NCI-H2081 treated with DMSO at 0.1 percent for 48 hours (cell line): ENCODE data around the gene KIF7.
A peak's percentile ranks its signal among the peaks of the same experiment; 100 is the strongest.

ENCODE experiments used
- DNase-seq: peaks from one replicate; lab custom pipeline; 2025; lab: John Stamatoyannopoulos, UW

KIF7 gene

GRCh38 chr15:89669309-89669865 is 14.1 kb upstream of the KIF7 start:
- DNase-seq: no peak

- DNase-seq: no peak
Observed at GRCh38 chr15:89668171-89668570, 12.9 kb upstream of the KIF7 start.

GRCh38 chr15:89667706-89667960 is 12.4 kb upstream of the KIF7 start:
- DNase-seq: no peak

- no peak for DNase-seq
Observed at GRCh38 chr15:89666858-89667705, 11.8 kb upstream of the KIF7 start.

- no peak for DNase-seq
Observed at GRCh38 chr15:89666184-89666857, 11.1 kb upstream of the KIF7 start.

- no peak for DNase-seq
Observed at GRCh38 chr15:89665449-89666181, 10.3 kb upstream of the KIF7 start.

- DNase-seq: peak; percentile 77
Observed at GRCh38 chr15:89664441-89665350, 9.4 kb upstream of the KIF7 start.

- no peak for DNase-seq
Observed at GRCh38 chr15:89662893-89663626, 7.8 kb upstream of the KIF7 start.

- no peak for DNase-seq
Observed at GRCh38 chr15:89660556-89660955, 5.3 kb upstream of the KIF7 start.

- no peak for DNase-seq
Observed at GRCh38 chr15:89659295-89659694, 4.0 kb upstream of the KIF7 start.

- no peak for DNase-seq
Observed at GRCh38 chr15:89657686-89658200, 2.5 kb upstream of the KIF7 start.

GRCh38 chr15:89656116-89656815 is 999 bp upstream of the KIF7 start:
- DNase-seq: no peak

GRCh38 chr15:89654301-89654761 is 936 bp downstream of the KIF7 start:
- DNase-seq: no peak

GRCh38 chr15:89653578-89653977 is 1.7 kb downstream of the KIF7 start:
- no peak for DNase-seq

GRCh38 chr15:89652666-89653065 is 2.6 kb downstream of the KIF7 start:
- DNase-seq: no peak

GRCh38 chr15:89652131-89652530 is 3.1 kb downstream of the KIF7 start:
- DNase-seq: no peak

- no peak for DNase-seq
Observed at GRCh38 chr15:89649716-89650115, 5.6 kb downstream of the KIF7 start.

GRCh38 chr15:89649013-89649625 is 6.1 kb downstream of the KIF7 start:
- DNase-seq: no peak
